Vagina (tissue), 2 donors: ENCODE measurements around the gene B4GALNT4. TPM values are rescaled to one million over a fixed set of nuclear protein-coding genes. Genes with fewer than 3 reads are reported as not detected.

ENCODE experiments used
- DNase-seq, 2 donors: peaks; one replicate each; pipeline ENCODE4 v3.0.0-alpha.2; 2017; ENCODE audit errors: extremely low spot score in 2 of 2
- H3K27ac ChIP-seq: fragments of 200-600 bp; sonication (generic); one replicate; pipeline ENCODE4 v1.5.1; 2019
- H3K27me3 ChIP-seq: fragments of 200-600 bp; sonication (generic); one replicate; pipeline ENCODE4 v1.5.1; 2019
- H3K36me3 ChIP-seq, 2 donors: fragments of 200-600 bp; sonication (generic); one replicate each; pipeline ENCODE4 v1.5.1; 2017 to 2019
- H3K4me1 ChIP-seq: fragments of 200-600 bp; sonication (generic); one replicate; pipeline ENCODE4 v1.5.1; 2019
- H3K4me3 ChIP-seq, 2 donors: fragments of 200-600 bp; sonication (generic); 1 replicate in 1 of 2; 2 replicates in 1 of 2; pipeline ENCODE4 v1.5.1; 2016 to 2019
- H3K9me3 ChIP-seq: fragments of 200-600 bp; sonication (generic); one replicate; pipeline ENCODE4 v1.5.1; 2019
- CTCF ChIP-seq, 3 experiments: fragments of 450-650 bp in 2 of 3; fragments of 200-600 bp in 1 of 3; sonication (generic) in 1 of 3; IDR thresholded peaks; one replicate each; pipeline ENCODE4 v1.5.1; 2017 to 2019; ENCODE audit warnings: antibody characterized with exemption in 3 of 3, mild to moderate bottlenecking in 2 of 3, moderate library complexity in 2 of 3
- POLR2A ChIP-seq, 2 donors: fragments of 450-650 bp; IDR thresholded peaks; one replicate each; pipeline ENCODE4 v1.6.1; 2017; ENCODE audit warnings: antibody characterized with exemption in 2 of 2, mild to moderate bottlenecking in 2 of 2, moderate library complexity in 2 of 2
- POLR2AphosphoS5 ChIP-seq, 2 donors: sonication (generic); formaldehyde crosslinking; IDR thresholded peaks; one replicate each; pipeline ENCODE4 v1.9.0; 2017; ENCODE audit warnings: antibody characterized with exemption in 2 of 2, mild to moderate bottlenecking in 2 of 2, low read depth in 1 of 2; ENCODE audit not compliant: insufficient read depth in 1 of 2
- intact Hi-C: fragments of 100-400 bp; cut with DNase I; formaldehyde crosslinking; loops from one replicate; pipeline ENCODE4 v1.15.1; 2023
- total RNA-seq: library from RNA; depleted of rRNA; stranded (reverse); fragments of >200 nt; gene quantifications from one replicate; pipeline ENCODE4 v1.2.3, GENCODE V29; 2016

B4GALNT4 gene
- total RNA-seq, 1 donor from 2014 or later = 15.5 TPM

DNA sequence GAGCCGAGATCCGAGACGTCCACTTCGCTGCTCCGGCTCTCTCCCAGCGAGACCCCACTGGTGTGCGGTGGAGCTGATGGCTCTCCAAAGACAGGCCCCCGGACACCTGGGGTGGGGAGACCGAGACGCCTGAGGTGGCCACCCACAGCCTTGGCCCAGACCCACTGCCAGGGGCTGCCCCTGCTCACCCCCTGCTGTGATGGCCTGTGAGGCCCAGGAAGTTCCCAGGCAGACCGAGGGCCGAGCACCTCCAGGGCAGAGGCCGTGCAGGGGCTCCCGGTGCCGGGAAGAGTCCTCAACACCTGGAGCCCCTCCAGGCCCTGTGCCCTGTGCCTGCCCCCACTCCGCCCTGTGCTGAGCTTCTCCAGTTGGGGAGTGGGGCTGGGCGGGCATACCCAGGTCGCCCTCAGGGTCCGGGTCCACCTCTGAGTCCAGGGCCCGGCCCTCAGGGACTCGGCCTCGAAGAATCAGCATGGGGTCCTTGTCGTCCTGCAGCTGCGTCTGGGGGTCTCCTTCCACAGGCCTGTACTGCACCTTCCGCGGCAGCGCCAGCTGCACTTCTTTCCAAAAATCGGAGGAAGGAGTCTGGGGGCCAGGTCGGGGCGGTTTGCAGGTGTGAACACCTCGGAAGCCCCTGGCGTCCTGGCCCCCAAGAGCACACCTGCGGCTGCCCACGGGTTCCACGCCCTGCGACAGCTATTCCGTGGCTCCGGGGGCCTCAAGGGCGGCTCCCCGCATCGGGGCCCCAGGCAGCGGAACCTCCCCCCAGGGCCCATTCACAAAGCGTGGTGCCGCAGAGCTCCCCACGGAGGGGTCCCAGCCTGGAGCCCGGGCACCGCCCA is 36.9 kb downstream of the B4GALNT4 start:
- no peak for DNase-seq
- peak overlapping the region; percentile 47 to 52 for H3K4me3 ChIP-seq
- no peak for TF ChIP-seq POLR2A (IDR thresholded peaks at IDR 0.05)
- TF ChIP-seq POLR2AphosphoS5 (IDR thresholded peaks at IDR 0.05; ENCODE audit: insufficient read depth in 1 of 2, low read depth in 1 of 2) = no peak
- TF ChIP-seq CTCF (IDR thresholded peaks at IDR 0.05) = no peak
- H3K9me3 ChIP-seq = no peaks in the 10 kb centered on the region
- intact Hi-C loops = no loop called here
- no peaks in the 10 kb centered on the region for H3K27me3 ChIP-seq
- H3K36me3 ChIP-seq = peaks cover 0 to 16% of the 10 kb centered on the region in 2 donors
- H3K27ac ChIP-seq = peak overlapping the region; percentile 57
- H3K4me1 ChIP-seq = peaks cover 22% of the 10 kb centered on the region

DNA sequence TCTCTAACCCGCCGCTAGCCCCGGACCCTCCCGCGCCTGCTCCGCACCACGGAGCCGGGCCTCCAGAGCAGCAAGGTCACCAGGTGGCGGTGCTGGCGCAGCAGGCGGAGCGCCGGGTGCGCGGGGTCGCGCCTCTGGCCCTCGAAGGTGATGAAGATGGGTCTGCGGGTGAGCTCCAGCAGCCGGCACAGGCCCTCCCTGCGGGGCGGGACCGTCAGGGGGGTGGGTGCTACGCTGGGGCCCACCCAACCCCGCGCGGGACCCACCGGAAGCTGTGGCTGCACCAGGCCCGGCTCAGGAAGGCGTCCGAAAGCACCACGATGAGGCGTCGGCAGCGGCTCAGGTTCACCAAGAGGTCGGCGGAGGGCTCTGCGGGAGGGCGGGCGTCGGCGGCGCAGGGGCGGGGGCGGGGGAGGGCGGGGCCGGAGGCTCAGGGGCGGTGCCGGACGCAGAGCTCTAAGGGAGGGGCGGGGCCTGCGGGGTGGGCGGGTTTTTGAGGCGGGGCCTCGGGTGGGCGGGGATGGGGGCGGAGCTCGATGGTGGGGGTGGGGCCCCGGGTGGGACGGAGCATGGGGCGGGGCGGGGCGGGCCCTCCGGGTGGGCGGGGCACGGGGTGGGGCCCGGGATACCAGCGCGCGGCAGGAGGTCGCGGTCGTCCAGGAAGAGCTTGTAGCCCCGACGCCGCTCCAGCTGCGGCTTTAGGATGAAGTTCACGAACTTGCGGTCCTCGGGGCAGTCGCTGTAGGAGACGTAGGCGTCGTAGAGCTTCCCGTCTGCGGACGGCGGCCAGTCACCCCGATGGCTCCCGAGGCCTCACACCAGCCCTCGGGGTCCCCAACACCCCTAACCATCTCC is 37.7 kb downstream of the B4GALNT4 start:
- DNase-seq = no peak
- peaks cover 0 to 16% of the 10 kb centered on the region in 2 donors for H3K36me3 ChIP-seq
- peak overlapping the region; percentile 57 for H3K27ac ChIP-seq
- peak overlapping the region; percentile 47 to 52 for H3K4me3 ChIP-seq
- intact Hi-C loops = no loop called here
- no peaks in the 10 kb centered on the region for H3K27me3 ChIP-seq
- H3K9me3 ChIP-seq = no peaks in the 10 kb centered on the region
- no peak for TF ChIP-seq POLR2AphosphoS5 (IDR thresholded peaks at IDR 0.05; ENCODE audit: insufficient read depth in 1 of 2, low read depth in 1 of 2)
- peaks cover 22% of the 10 kb centered on the region for H3K4me1 ChIP-seq

DNA sequence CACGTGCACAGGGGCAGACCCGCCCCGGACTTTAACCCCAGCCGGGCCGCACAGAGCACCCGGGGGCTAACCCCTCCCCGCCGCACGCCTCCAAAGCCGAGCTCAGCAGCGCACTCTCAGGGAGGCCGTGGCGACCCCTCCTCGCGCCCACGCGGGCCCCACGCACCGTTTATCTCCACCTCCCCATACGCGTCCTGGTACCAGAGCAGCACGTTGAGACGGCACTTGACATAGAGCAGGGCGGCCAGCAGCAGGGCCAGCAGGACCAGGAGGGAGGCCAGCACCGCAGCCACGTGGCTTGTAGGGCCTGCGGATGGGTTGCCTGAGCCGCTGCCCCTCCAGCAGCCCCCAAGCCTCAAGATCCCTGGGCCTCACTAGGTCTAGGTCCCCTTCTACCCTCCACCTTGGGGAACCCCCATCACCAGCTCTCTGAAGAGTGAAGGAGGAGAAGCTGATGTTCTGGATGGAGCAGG is 38.4 kb downstream of the B4GALNT4 start:
- H3K27ac ChIP-seq = no peak overlapping the region
- H3K4me1 ChIP-seq = peaks cover 22% of the 10 kb centered on the region
- H3K36me3 ChIP-seq = peaks cover 0 to 16% of the 10 kb centered on the region in 2 donors
- no peaks in the 10 kb centered on the region for H3K27me3 ChIP-seq
- intact Hi-C loops = no loop called here
- peak overlapping the region in 1 of 2 donors; percentile 52 for H3K4me3 ChIP-seq
- H3K9me3 ChIP-seq = no peaks in the 10 kb centered on the region
- no peak for DNase-seq
- TF ChIP-seq POLR2AphosphoS5 (IDR thresholded peaks at IDR 0.05; ENCODE audit: insufficient read depth in 1 of 2, low read depth in 1 of 2) (no peak), CTCF (IDR thresholded peaks at IDR 0.05) (no peak)

DNA sequence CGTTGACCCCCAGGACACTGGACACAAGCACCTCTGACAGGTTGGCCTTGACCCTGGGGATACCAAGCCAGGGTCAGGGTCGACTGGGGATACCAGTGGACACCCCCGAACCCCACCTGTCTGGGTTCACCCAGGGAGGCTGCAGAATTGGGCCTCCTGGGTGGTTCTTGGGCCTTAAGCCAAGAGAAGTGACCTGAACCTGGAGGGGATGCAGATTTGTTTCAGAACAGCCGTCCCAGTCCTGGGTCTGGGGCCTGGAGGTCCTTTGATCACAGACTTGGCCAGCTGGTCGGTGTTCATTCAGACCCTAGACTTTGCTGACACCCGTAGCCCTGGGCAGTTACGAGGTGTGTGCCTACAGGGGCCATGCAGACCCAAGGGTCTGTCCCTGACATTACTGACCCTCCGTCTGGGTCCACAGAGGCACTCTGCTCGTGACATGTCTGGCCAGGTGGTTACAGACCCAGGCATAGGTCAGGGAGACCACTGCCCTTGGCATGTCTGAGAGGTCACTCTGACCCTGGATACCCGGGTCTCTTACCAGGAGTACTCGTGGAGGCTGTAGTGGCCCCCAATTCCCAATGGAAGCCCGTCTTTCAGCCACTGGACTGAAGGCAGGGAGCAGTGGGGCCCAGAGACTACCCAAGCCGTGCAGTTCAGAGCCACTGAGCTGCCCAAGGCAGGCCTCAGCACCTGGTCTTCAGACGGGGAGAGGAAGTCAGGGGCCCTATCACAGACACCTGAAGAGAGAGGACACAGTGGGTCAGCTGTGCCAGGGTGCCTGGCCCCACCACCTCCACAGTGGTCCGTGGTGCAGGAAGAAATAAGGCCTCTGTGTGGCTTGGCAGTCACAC is 39.1 kb downstream of the B4GALNT4 start:
- H3K36me3 ChIP-seq = peaks cover 0 to 12% of the 10 kb centered on the region in 2 donors
- no peak overlapping the region for H3K27ac ChIP-seq
- H3K9me3 ChIP-seq = no peaks in the 10 kb centered on the region
- H3K27me3 ChIP-seq = no peaks in the 10 kb centered on the region
- DNase-seq = no peak
- no peak overlapping the region for H3K4me3 ChIP-seq
- H3K4me1 ChIP-seq = peaks cover 29% of the 10 kb centered on the region
- TF ChIP-seq POLR2AphosphoS5 (IDR thresholded peaks at IDR 0.05; ENCODE audit: insufficient read depth in 1 of 2, low read depth in 1 of 2) (no peak), POLR2A (IDR thresholded peaks at IDR 0.05) (no peak), CTCF (IDR thresholded peaks at IDR 0.05) (no peak)
- intact Hi-C loops = no loop called here
